HG02610 (cell line): ENCODE data around the gene TPP2.

Source experiments
- ATAC-seq: cut with Tn5 transposase; IDR thresholded peaks from one replicate; pipeline ENCODE4 v1.9.1; 2021; ENCODE audit warnings: mild to moderate bottlenecking, moderate library complexity; ENCODE audit not compliant: unreplicated experiment

The TPP2 gene

GRCh38 chr13:102718746-102719145 is 122.0 kb downstream of the TPP2 start:
- ATAC-seq = no peak

- ATAC-seq = no peak
Measured at GRCh38 chr13:102721800-102722231, 125.0 kb downstream of the TPP2 start.

- no peak for ATAC-seq
Measured at GRCh38 chr13:102724923-102725322, 128.1 kb downstream of the TPP2 start.

GRCh38 chr13:102726430-102726829 is 129.6 kb downstream of the TPP2 start:
- no peak for ATAC-seq
